Activated CD4-positive, alpha-beta T cell treated with anti-CD3 and anti-CD28 coated beads, Interleukin-2, Interleukin-6, amounts not matched to agents 100 ng/mL and 50 ng/mL, durations not matched to agents 16 hours and 8 hours (primary cell): ENCODE data around the gene CAPN14.

ENCODE experiments used
- DNase-seq: peaks from one replicate; pipeline ENCODE4 v3.0.0-alpha.2; 2020

Gene CAPN14

DNA sequence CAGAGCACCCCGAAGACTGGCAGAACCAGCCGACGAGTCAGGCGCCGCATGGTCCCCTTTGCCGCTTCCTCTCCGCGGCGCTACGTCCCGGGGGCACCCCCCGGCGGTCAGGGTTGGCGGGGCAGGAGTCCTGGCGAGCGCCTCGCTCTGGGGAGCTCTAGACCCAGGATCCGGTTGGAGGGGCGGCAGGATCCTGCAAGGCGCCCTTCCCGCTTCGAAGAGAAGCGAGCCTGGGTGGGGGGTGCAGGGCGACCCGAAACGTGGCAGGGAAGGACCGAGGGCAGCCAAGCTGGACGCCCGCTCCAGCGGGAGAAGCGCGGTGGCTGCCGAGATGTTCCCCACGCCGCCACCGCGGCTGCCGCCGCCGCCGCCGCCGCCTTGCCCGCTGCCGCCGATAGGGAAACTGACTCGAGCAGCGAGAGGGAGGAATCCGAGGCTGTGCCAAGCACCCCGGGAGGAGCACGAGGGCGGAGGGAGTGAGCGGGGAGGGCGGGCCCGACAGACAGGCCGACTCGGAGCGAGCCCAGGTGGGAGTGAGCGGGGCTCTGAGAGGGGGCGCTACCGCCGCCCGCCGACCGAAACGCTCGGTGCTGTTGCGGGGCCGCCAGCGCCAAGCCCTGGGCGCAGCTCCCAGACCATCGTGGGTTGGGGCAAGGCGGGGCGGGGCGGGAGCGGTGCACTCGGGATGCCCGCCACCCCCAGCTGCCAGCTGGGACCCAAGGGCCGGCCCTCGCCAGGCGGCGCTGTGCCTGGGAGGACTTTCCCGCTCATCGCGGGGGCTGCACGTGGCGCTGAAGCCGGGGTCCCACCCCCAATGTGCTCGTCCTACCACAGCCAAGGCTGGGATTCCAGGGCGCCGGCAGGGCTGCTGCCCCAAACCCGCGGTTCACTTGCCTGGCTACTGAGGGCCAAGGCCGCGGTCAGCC is 79.0 kb downstream of the CAPN14 start, which contains the start of gene GALNT14:
Gene GALNT14 (minus strand): TSS at position 404 of the 926 bp plus-strand sequence. CDS start 354 bp downstream, at position 50.
- DNase-seq: peak; percentile 62

DNA sequence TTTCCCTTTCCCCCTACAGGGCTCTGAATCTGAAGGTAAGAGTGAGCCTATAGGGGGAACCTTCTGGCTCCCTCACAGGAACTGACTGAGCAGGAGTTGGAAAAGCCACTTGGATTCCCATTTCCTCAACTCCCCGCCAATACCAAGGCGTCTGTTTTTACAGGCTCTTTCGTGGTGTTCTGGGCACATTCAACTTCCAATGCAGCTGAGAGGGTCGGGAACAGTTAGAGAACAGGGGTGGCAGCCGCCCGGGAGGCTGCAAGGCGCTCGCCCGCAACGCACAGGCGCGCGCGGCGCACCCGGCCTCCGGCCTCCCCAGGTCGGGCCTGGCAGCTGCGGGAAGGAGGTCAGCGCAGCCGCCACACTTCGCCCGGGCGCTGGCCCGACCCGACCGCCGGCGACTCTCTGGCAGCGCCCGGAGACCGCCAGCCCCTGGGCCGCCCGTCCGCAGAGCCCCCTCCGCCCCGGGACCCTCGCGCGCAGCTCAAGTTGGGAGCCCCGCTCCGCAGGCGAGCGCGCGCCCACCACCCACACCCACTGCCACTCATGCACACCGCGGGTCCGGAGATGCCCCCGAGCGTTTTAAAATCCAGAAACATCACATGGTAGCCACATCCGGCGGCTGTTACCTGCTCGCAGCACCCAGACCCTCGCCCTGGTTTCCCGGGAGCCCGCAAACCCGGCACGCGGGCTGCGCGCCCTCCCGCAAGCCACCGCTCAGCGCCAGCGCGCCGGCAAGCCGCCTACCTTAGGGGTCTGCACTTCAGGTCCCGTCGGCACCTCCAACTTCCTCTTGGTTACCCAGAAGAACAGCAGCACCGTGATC is 79.9 kb downstream of the CAPN14 start:
- DNase-seq: no peak

DNA sequence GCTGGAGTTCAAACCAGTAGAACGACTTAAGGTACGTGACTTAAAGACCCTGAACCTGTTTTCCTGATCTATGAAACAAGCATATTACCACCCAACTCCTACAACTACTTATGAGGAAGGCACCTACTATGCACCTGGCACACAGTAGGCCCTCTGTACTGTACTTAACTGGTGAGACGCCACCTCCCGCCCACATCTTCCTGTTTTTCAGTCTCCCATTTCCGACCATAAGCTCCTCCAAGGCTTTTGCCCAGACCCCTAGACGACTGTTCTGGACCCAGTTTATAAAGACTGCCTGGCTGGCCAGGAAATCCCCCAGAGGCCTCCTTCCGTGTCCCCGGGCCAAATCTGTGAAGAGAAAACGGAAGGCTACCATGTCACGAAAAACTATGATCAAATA is 80.6 kb downstream of the CAPN14 start:
- DNase-seq: no peak

DNA sequence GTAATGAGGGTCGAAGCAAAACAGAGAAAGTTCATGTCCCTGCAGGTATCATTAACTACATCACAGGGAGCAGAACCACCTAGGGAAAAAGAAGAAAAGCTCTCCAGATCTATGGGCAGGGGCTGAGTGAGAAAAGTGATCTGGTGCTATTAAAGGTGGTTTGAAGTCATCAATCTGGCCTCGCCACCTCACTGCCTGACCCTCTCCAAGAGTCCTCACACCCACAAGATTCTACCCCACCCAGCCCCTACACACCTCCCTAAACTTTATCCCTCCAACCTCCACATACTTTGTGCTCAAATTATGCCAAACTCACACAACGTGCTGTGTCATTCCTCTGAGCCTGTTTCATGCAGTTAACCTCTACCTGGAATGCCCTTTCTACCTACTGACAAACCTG is 81.3 kb downstream of the CAPN14 start:
- no peak for DNase-seq

DNA sequence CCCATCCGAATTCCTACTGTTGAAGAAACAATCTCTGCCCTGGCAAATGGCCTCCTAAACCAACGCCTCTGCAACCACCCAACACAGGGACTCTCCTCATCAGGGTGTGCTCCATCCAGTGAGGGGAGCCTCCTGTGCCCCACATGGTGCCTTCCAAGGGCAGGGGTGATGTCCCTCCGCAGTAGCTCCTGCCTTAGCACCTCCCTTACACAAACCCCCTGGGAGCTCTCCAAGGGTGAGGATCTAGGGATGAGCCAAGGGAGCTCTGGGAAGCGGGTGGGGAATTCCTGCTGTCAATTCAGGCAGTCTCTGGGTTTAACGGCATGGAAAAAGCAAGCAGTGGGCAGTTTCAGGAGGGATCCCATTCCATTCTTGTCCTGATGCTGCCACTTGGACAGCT is 82.8 kb downstream of the CAPN14 start:
- no peak for DNase-seq

DNA sequence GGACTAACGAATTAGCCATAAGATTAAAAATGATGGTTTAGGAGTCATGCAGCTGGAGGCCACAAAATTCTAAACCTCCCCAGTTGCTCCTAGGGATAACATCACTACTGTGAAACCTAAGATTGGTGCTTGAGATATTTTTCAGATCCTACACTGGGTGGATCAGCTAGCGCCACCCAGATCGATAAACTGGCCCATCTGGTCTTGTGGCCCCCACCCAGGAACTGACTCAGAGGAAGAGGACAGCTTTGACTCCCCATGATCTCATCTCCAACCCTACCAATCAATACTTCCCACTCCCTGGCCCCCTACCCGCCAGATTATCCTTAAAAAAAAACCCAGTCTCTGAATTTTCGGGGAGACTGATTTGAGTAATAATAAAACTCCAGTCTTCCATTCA is 84.5 kb downstream of the CAPN14 start:
- DNase-seq: no peak

DNA sequence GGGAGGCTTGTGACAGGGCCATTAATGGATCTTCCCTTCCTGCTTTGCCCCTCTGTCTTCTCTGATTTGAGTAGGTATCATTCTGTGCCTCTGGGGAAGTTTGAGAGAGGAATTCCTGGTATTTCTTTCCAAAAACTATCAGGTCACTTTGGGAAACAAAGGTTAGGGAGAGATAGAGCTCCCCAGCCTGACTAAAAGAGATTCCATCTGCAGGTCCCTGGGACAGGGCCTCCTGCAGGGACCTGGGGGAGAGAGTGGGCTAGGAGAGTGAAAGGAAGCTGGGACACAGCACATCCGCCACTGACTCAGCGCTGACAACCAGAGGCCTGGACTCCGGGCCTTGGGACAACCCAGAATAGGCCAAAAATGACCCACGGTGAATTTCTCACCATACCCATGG is 85.4 kb downstream of the CAPN14 start:
- no peak for DNase-seq

DNA sequence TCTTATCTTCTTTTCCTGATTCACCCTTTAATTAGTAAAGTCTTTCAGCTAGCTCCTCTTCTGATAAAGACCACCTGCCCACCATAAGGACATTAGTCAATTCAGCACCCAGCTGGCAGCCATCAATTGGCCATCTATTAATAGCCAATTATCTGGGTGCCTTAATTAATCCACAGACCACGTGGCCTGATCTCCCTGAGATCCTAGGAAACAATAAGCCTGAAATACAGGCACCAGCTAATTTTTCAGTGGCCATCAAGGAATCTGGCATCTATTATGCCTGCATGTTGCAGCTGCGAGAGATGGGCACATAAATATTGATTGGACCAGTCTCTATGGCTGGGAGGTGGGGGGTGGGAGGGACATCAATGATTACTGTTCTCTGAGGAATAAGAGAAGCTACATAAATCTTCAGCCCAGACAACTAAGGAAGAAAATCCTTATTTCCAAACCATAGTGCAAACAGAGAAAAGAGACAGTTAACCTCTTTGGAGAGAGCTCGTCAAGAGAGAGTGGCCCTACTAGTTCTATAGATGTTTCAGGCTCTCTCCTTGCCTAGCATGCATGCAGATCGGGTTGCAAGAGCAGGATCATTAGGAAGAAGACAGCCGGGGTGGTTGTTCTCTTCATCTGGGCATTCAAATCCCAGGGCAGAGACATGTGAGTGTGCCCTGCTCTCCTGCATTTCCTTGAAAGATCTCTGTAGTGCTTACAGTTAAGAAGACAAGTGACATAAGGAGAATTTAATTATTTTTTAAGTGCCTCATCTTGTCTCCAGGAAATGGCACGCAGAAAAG is 87.7 kb downstream of the CAPN14 start:
- no peak for DNase-seq

DNA sequence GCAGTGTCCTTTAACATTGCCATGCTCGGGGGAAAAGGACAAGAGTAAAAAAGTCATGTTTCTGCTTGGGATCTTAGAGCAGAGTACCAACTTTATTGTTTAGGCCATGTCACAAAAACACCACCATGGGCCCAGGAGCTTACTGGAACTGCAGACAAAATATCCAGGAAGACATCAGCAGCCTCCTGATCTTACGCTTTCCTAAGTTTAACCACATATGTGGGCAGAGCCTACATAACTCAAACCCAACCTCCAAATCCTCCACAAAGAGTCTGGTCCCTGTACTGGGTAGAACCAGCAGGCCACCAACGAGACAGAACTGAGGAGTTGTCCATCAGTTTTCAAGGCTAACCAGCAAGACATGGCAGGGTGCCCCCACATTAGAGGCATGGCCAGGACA is 89.4 kb downstream of the CAPN14 start:
- DNase-seq: no peak

DNA sequence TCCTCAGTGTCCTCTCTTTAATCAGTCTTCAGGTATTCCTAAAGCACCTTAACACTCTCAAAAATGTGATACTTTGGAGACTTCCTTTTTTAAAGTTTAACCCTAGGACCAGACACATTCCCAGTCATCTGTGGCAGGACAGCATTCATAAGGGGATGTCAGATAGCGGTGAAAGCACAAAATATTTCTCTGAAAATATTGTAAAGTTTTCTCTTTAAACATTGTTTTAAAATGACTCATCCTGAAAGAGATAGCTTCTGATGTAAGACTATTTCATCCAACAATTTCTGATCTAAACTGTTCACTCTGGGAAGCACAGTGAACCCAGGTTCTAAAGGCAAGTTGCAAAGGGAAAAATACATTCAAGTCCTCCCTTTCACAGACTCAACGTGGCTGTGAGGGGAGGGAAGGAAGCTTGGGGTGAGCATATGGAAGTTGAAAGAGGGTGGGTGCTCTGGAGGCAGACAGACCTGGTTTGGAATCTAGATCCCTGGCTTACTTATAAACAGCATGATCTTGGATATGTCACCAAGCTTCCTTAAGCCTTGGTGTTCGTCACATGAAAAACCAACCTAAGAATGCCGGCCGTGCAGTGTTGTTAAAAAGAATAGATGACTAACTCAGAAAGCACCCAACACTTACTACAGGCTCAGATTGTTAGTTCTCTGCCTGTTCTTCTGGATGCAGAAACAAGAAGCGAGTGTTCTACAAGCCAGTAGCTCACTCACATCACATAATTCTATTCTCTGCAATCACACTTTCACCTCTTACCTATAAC is 91.2 kb downstream of the CAPN14 start:
- no peak for DNase-seq

DNA sequence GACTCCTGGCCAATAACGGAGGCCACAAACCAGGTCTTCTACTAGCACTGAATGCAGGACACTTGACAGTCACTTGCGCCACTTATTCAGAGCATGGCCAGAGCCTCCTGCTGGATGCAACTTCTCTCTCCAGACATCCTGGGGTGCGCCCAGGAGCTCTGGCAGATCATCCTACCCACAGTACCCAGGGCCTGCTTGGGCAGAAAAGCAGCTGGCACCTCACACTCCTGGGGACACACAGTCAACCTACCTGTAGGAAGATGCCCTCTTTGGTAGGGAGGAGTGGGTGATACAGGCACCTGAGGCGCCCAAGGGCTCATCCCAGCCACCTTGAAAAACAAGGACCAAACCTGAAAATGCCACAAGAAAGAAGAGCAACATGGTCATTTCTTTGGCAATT is 92.4 kb downstream of the CAPN14 start:
- no peak for DNase-seq
